Measurements from ENCODE around the gene FGD5. TPM values are rescaled to one million over a fixed set of nuclear protein-coding genes. Genes with fewer than 3 reads are reported as not detected.

FGD5 gene
- polyA plus RNA-seq, 1 donor: 18.2 TPM

DNA sequence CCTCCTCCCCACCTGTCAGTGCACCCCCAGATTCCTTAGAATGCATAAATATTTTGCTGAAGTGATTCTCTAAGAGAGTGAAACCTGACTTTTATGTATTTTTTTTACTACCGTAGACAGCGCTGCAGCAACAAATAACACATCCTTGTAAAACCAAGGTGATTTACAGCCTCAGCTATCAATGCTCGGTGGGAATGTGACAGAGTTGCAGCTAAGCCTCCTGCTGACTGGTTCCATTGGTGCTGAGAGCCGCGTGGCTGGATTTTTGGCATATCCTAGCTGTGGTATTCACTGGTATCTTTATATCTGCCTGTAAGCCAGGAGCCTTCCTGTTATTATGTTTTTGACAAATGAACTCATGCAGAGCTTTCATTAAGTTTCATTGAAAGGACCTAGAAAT lies 11.0 kb downstream of the FGD5 start:
- DNase-seq (ENCODE audit: low read depth): no peak

DNA sequence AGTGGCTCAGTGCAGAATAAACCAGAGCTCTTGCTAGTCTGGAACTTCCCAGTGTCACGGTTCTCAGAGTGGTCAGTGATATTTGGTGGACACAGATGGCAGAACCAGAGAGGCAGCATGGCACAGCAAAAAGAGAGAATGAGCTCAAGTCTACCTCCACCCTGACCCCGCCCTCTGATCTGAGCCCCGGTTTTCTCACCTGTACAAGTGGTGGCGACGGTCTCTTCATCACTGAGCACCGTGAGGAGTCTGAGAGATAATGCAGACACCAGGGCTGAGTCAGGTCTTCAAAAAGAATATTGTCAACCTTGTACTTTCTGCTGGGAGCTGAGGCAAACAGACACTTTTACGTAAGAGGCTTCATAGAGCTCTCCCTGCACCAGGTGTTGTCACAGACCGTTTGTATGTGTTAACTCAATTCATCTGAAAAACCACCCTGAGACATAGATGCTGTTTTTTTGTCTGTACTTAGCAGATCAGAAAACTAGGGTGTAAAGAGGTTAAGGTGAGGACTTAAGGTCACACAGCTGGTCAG lies 13.2 kb downstream of the FGD5 start:
- no peak for DNase-seq (ENCODE audit: low read depth)

DNA sequence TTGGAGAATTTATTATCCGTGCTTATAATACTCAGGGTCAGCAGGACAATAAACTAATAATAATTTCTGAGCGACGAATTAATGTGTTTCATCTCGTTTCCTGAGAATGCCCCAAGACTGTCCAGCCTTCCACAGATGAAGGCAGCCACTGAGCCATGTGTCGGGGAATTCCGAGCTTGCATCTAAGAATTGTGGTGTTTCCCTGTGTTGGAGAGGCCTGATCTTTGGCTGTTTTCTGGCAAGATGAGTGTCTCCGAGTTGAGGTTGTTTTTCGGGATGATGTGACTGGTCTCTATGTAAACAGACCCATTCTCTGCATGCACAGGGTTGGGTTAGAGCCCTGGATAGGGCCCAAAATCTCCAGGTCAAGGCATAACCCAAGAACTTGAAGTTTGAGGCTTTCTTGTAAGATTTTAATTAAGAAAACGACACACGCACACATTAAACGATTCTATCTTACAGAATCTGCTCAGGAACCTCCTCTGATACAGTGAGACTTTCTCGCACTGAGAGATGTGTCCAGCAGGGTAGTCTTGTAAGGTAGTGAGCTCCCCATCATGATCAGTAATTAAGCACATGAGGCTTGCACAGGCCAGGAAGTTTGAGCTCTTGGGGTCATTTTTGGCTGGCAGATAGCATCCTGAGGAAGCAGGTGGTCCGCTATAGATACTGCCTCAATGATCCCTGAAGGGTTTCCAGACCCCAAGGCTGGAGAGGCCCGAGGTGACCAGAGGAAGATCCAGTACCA lies 14.4 kb downstream of the FGD5 start:
- DNase-seq (ENCODE audit: low read depth): no peak

DNA sequence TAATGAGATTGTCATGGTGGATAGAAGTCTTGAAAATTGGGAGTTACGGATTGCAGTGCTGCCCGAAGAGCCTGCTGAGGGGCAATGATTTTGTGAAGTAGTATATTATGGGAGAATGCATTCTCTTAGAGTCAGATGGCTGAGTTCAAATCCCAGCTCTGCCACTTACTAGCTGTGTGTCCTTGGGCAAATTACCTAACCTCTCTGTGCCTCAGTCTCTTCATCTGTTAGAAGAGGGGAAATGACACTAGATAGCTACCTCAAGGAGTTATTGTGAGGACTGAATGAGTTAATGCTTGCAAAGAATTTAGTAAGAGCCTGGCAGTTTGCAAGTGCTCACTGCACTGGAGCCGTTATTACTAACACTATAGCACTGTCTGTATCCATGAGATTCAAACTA lies 15.4 kb downstream of the FGD5 start:
- DNase-seq (ENCODE audit: low read depth): no peak

DNA sequence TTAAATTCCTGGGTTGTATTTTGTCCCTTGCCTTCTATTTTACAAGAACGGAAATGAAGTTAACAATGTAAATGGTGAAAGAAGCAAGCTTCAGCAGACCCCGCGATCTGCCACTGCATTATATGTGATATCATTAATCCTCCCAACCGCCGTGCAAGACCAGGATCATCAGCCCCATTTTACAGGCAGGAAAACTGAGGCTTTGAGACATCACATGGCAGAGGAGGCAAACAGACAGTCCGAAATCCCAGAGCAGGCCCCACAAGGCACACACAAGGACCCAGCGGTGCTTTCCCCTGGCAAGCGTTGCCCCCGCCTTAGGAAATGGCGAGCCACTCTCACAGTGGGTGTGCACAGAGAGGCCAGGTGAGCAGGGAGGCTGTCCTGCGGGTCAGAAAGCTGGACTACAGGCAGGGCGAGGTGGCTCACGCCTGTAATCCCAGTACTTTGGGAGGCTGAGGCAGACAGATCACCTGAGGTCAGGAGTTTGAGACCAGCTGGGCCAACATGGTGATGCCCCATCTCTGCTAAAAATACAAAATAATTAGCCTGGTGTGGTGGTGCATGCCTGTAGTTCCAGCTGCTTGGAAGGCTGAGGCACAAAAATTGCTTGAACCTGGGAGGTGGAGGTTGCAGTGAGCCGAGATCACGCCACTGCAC lies 16.2 kb downstream of the FGD5 start:
- no peak for DNase-seq (ENCODE audit: low read depth)

DNA sequence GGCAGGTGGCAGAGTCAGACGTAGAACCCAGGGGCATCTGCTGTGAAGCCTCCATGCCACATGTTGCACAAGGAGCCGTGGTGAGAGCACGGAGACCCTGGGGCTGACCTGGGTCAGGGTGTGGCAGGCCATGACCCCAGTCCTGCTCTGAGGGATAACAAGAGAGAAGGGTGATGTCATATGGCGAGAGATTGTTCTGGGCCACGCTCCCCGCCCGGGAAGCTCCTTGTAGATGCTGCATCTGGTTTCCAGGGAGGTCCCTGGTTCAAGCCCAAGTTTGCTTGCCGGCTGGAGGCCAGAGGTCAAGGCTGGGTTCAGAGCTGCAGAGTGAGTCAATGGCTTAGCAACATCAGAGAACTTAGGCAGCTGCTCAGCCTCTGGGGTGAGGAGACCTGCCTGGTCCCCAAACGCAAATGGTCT lies 17.3 kb downstream of the FGD5 start:
- DNase-seq (ENCODE audit: low read depth): no peak

DNA sequence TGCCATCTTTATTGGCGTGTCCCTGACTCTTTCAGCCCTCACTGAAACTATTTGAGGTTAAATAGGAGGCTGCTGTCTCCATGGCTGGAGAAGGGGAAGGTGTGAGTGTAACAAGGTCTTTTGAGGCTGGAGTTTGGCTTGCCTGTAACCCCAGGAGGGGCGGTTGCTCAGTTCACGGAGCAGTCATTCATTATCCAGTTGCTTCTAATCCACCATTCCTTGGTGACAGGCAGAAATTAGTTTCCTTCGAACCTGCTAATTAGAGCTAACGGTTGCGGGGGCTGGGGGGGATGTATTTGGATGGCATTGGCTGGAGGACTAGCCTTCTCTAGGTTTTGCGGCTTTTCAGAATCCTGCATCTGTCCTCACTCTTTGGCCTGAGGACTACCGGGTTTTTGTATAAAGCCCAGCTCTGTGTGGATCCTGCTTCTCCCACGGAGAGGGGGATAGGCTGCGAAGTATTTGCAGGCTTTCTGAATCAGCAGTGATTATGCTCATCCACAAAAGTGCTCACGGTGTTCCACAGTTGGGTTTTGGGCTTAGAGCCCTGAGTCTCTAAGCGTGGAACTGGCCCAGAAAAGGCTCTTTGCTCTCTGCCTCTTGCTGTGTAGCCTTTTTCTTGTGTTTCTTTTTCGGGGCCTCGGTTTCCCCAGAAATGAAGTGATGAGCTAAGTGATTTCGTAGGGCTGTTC lies 18.6 kb downstream of the FGD5 start:
- DNase-seq (ENCODE audit: low read depth): no peak

DNA sequence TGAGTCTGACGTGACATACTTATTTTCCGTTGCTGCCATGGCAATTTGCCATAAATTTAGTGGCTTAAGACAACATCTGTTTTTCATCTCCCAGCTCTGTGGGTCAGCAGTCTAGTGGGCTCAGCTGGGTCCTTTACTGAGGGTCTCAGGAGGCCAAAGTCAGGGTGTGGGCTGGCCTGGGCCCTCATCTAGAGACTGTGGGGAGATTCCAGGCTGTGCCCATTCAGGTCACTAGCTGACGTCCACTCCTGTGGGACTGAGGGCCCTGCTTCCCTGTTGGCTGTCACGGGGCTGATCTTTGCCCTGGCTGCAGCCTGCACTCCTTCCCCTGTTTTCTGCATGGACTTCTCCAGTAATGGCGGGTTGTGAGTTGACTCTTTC lies 19.1 kb downstream of the FGD5 start:
- no peak for DNase-seq (ENCODE audit: low read depth)

DNA sequence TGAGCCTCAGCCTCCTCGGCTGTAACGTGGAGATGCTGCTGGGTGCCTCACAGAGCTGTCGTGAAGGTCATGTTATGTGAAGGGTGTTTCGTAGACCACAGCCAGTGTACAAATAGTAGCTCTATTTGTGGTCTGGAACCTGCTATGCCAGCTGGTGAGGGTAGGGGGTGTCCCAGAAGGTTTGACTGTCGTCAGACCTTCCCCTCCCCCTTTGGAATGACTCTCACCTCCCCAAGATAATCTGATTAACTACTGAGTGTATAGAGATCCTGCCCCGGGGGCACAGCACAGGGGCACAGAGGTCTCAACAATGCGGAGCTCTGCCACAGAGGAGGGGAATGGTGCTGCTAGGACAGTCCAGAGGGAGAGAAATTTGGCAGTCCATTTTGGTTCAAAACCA lies 20.5 kb downstream of the FGD5 start:
- DNase-seq (ENCODE audit: low read depth): no peak

DNA sequence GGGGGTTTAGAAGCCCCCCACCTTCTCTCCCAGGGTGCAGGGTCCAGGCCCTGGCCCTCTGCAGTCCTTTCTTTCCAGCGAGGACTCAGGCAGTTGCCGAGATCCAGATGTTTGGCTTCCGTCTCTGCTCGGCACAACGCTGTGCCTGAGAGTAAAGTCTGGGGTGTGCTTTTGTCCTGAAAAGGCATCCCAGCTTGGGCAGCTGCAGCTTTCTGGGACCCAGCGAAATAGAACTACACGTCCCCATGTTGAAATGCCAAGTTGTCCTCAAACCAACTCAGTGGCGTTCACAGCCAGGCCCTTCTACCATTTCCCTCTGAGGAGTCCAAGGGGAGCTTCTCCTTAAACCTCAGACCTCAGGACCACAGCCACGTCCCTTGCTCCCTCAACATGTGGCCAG lies 23.1 kb downstream of the FGD5 start:
- DNase-seq (ENCODE audit: low read depth): no peak

DNA sequence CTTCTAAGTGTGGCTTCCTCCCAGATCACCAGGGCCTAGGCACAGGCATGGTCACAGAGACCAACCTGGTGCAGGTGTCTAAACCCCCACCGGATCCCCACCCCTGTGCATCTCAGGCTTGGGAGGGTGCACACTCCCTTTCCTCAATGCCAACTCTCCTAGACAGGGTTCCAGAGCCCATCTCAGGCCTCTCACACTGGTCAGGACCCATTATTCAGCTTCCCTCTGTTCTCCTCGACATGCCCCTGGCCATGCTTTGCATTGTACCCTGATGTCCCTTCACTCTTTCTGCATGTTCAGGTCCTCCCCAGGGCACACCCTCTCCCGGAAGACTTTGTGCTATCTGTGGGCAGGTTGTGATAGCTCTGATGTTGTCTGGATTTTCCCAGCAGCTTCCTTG lies 23.5 kb downstream of the FGD5 start:
- DNase-seq (ENCODE audit: low read depth): no peak

DNA sequence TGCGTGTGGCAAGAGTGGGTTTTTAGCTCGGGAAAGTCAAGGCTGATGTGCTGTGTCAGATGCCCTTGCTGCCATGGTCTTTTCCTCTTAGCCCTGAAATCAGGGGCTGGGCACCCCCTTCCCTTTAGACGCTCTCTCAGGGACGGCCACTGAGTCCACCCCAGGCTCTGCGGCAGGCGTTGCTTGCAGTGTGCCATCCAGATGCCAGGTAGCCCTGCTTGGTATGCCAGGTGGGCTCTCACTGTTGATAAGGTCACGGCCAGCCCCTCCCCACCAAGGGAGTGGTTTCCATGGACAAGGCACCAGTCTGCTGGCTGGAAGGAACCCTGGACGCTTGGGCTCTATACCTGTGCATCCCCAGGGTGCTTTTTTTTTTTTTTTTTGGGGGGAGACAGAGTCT lies 24.6 kb downstream of the FGD5 start:
- DNase-seq (ENCODE audit: low read depth): no peak

DNA sequence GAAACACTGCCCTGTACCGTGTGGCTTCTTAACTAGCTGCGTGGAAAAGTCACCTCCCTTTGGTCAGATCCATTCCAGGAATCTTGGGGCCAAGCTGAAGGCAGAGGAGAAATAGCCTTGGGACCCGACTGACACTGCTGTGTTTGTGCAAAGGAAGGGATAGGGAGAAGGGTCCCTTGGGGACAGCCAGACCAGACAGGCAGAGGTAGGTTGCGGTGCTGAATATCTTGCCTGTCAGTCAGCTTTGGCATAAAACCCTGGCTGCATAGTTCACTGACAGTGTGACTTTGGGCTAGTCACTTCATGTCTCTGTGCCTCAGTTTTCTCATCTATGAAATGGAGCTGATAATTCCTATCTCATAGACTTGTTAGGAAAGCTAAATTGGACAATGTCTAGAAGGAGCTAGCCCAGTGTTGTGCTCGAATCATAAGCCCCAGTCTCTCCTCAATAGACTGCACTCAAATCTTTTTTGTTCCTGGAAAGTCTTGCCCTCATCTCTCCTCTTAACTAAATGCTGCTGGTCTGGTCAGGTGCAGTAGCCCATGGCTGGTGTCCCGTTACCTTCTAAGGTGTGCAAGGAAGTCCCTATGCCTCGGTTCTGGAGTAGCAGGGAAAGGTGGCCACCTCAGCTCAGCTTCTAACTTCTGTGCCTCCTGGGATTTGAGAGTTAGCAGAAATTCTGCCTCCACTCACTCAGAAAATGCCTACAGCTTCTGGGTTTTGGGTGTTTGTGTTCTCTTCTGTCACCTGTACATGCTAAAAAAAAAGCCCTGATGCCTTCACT lies 25.8 kb downstream of the FGD5 start:
- DNase-seq (ENCODE audit: low read depth): no peak

DNA sequence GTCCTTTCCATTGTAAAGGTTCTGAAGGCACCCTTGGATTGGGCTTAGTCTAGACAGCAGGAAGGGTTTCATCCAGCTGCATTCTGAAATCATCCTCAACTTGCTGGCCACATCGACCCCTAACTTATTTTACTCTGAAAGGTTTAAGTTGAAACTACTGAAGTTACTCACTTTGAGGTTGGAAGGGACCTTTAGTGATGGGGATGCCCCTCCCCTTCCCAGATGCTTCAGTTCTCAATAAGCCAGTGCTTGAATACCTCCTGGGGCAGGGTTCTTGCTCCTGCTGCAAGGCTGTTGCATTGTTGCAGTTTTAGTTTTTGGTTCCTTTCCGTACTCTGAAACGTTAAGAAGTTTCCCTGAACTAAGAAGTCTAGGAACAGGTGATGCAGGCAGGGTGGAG lies 26.4 kb downstream of the FGD5 start:
- DNase-seq (ENCODE audit: low read depth): no peak

DNA sequence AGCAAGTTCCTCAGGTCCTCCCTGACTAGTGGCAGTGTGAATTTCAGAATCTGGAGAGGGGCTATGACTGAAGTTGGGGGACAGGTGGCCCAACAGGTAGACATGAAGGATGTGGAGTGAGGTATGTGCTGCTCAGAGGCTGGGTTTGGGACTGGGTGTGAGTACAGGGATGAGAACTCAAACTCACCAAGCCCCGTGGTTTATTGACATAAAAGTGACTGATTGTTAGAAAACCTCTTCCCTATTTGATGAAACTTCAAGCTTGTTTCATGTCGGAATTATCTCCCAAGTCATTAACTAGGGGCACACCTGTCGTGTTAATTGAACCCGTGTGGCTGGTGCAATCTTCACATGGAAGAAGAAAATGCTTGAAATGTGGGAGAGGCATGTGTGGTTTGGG lies 27.1 kb downstream of the FGD5 start:
- DNase-seq (ENCODE audit: low read depth): no peak

DNA sequence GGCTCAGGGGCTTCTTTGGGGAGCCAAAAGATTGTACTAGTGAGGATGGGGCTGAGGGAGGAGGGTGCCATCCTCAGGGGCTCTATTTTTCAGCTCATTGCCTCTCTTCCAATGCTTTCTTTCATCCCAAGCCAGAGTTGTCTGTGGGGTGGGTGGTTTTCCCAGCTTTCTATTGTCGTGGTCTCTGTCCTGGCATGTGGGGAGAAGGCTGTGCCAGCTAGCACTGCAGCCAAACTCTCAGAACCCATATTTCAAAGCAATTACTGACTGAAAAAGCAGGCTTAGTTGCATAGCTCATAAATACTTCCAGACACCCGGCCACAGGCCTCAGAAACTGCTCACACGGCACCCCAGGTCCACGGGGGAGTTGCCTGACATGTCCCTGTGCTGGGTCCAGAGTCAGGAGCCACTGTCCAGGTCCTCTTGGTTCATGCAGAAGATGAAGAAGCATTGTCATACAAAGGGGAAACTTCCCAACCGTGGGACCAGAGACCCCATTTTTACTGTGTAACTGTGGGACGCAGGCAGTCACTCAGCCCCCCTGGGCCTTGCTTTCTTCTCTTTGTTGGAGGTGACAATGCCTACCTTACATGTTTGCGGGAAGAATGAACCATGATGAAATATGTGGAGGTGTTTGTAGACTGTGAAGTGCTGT lies 27.6 kb downstream of the FGD5 start:
- no peak for DNase-seq (ENCODE audit: low read depth)

DNA sequence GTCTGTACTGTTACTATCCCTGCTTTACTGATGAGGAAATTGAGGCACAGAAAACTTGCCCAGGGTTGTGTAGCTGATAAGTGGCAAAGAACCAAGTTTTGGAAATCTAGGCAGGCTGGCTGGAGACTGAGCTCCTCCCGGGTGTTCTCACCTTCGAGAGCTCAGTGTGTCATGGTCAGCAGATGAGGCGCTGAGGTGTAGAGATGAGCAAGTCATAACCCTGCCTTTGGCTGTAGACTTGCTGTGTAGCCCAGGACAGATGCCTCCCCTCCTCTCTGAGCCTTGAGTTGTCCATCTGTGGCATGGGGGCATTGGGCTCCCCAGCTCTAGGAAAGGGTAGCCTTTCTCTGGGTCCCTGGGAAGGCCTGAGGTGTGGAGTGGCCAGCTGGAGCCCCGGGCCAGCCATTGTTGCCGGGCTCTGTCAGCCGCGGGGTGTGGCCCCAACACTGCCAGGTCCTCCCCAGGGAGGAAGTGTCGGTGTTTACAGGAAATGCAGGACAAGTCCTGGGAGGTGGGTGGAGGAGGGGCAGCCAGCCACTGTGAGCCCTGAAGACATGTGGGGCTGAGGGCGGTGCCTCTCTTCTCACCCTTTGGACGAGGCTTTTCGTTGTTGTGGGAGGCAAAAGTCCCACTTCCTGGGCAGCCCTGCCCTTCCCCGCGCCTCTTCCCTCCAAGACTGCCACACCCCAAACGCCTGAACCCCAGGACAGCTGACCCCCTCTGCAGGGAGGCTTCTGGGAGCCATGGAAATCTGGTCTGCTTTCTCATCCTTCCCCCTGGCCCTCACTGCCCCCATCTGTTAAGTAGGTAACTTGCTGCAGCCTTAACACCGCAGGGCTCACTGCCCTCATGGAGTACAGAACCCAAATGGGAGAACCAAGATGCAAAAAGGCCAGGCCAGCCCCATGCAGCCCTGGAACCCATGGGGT lies 29.1 kb downstream of the FGD5 start:
- DNase-seq (ENCODE audit: low read depth): no peak

DNA sequence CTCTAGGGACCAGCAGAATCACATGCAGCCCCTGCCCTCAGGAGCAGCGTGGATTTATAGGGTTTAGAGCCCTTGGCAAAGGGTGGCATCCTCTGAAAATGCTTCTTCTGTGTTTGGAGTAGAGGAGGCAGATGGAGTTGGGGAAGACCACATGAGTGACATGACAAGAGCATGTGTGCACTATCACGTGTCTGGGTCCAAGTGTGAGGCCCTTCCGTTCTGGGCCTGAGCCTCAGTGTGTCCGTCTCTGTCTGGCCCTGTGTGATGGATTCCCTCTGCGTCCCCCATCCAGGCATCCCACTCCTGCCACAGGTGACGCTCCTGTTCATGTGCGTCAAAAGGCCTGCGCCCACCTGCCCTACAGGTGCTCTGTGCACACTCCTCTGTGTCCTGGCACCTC lies 30.1 kb downstream of the FGD5 start:
- DNase-seq (ENCODE audit: low read depth): no peak

DNA sequence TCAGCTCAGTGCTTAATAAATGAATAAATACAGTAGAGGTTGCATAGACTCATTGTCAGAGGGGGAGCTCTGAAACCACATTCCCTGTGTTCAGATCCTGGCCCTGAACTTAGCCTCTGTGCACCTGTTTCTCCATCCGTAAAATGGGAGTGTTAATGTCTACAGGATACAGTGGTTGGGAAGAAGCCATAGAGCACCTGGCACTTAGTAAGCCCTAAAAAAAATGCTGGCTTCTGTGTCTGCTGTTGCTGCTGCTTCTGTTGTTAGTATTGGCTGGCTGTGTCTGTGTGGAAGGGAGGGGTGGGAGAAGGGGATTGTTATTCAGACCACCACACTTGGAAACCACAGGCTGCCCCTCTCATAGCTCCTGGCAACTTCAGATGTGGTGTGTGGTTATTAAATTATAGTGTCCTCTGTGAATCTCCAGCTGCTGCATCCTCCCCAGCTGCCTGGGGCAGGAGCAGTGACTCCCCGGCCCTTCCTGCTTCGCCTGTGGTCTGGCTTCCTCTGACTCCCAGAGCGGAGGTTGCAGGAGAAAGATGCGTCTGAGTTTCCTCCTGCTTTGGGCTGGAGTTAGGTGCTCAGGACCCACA lies 31.0 kb downstream of the FGD5 start:
- DNase-seq (ENCODE audit: low read depth): no peak

DNA sequence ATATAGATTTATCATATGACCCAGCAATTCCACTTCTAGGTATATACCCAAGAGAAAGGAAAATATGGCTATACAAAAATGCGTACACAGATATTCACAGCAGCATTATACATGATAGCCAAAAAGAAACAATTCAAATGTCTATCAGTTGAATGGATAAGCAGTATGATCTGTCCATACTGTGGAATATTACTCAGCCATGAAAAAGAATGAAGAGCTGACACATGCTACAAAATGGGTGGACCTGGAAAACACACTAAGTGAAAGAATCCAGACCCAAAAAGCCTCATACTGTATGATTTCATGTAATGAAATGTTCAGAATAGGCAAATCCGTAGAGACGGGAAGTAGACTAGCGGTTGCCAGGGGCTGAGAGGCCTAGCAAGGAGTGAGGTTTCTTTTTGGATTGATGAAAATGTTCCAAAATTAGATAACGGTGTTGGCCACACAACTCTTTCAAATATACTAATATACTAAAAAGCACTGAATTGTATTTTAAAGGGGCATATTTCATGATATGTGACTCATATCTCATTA lies 33.4 kb downstream of the FGD5 start:
- no peak for DNase-seq (ENCODE audit: low read depth)

All from forelimb muscle (tissue), 1 donor.